Measurements from ENCODE around the gene DYNLT1.

The DYNLT1 gene

DNA sequence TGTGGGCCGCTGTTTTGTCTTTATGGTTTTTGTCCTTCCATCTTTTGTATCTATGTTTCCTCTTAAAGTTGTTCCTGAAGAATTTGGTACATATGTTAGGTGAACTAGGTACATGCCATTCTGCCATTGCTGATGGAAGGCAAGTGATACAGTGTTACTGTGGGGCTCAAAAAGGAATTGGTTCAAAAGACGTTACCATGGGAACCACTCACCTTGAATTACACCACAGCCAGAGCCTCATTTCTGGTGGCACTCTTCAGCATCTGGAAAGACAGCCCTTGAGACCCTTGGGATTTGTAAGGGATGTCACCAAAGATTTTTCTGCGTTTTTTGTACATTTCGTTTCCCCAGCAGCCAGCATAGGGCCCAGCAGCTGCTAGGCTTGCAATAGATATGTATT lies 52.7 kb downstream of the DYNLT1 start:
- DNase-seq = no peak

DNA sequence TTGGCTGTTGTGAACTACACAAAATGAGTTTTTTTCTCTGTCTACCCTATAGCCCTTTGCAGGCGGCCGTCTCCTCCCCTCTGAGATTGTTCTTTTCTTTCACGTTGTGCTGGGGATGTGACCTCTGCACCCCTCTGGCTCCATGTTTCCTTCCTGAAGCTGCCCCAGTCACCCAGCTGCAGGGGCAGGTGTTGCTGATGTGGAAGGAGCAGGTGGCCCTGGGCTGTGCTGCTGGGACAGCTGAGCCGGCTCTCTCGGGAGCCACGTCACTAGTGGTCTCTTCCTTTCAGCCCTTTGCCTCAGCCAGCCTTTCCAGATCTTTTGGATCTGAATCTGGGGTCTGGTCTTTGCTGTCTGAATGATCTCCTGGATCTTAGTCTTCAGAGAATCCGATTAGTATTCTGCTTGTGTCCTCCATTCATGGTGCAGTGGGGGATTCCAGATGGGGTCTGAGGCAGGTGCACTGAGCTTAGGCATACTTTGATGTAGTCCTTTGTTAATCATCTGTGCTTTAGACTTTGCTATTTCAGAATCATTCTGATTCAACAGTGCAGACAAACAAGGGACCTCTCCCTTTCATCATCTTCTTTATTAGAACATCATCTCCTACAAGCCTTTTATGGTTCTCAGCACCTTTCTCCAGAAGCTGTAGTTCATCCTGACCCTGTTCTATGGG lies 53.3 kb downstream of the DYNLT1 start:
- DNase-seq = no peak

DNA sequence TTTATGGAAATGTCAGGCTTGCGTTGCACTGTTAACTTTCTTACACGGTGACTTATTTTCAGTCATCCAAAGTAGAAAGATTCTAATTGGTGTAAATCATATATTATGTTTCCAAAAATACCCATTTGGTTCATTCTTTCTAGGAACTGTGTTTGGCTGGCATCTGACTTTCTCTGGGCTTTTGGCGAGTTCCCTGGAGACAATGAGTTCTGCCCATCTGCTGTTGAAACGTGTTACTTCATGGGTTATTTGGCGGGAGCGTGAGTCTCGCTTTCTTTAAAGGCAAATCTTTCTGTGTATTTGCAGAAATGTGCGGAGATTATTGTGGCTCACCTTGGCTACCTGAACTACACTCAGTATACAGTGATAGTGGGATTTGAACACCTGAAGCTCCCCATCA lies 55.2 kb downstream of the DYNLT1 start:
- DNase-seq = no peak

DNA sequence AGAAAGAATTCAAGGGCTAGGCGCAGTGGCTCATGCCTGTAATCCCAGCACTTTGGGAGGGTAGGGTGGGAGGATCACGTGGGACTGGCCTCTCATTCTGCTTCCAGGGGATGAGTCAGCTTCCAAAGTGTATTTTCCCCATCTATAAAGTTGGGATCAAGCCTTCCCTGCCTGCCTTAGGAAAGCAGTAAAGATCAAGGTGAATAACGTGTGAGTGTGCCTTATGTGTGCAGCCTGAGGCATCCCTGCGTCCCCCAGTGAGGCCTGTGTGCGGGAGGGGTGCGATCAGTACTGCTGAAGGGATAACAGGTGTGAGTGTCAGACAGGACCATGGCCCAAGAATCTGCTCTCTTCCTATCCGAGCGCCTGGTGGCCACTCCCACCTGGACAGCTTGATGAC lies 57.9 kb downstream of the DYNLT1 start:
- DNase-seq = no peak

Data from GDM1 (cell line).